GM19351 (cell line): ENCODE data around the gene STIM2.

Source experiments
- ATAC-seq: cut with Tn5 transposase; IDR thresholded peaks from one replicate; pipeline ENCODE4 v1.9.1; 2021; ENCODE audit warnings: mild to moderate bottlenecking, moderate library complexity; ENCODE audit not compliant: unreplicated experiment

Gene STIM2

DNA sequence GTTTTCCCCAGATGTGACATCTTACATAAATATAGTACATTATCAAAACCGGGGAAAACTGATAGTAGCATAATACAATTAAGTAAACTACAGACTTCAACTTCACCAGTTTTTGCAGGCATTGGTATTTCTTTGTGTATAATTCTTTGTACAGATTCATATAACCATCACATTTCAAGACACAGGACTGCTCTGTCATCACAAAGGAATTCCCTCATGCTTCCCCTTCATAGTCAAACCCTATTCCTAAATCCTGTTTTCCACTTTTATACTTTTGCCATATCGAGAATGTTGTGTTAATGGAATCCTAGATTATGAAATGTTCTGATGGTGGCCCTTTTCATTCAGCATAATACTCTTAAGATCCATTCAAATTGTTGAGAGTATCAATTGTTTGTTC, 36.0 kb downstream of the STIM2 start:
- no peak for ATAC-seq

DNA sequence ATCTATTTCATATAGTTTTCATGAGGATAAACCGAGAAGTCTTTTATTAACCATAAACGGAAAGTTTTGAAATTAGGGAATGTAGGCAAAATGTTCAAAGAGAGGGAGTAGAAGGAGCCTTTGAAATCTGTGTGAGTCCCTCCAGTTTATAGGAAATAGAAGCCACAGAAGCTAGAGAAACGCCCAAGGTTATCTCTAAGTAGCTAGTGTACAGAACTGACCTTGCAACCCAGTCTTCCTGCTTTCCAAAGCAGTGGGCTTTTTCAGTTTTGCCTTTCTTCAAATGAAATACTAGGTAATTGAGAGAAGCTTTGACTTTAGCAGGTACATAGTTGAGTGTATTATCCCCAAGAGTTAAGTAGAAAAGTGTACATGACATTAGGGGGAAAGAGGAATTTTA, 39.4 kb downstream of the STIM2 start:
- ATAC-seq, result no peak

DNA sequence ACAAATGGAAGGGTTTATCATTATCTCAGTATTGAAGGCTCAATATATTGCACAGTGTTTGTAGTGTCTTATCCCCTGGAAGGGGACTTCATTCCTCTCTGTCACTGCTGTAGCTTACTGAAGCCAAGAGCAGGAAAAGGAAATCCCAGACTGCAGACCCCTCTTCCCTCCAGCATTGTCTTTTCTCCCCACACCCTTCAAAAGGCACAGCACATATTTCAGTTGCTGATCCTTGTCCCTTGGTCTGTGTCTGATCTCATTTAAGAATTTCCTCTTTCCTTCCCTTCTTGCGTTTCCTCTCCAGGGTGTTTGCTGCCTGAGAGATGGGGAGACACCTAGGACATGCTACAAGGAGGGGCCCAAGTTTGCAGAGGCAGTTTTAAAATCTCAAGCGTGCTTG, 40.1 kb downstream of the STIM2 start:
- no peak for ATAC-seq

DNA sequence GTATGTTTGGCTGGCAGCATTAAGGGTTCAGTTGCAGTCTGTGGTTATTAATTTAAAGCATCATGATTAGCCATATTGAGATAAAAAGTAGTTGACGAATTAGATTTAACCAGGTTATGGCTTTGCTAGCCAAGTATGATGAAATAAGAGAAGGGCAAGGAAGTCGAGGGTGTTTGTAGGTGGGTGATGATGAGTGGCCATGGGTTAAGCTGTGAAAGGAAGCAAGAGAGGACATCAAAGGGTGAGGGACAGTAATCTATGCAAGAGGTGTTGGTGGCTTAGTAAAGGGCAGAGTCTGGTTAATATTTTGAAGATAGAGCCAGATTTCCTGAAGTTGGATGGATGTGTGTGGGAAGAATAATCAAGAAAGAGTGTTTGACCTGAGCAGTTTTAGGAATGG, 44.5 kb downstream of the STIM2 start:
- no peak for ATAC-seq

GRCh38 chr4:26907731-26908599, 47.3 kb downstream of the STIM2 start:
- no peak for ATAC-seq

- no peak for ATAC-seq
These were observed 48.7 kb downstream of the STIM2 start for GRCh38 chr4:26909369-26909768.

- no peak for ATAC-seq
These were observed 50.6 kb downstream of the STIM2 start for GRCh38 chr4:26911254-26911653.

- ATAC-seq, result no peak
These were observed 51.4 kb downstream of the STIM2 start for GRCh38 chr4:26912069-26912468.

DNA sequence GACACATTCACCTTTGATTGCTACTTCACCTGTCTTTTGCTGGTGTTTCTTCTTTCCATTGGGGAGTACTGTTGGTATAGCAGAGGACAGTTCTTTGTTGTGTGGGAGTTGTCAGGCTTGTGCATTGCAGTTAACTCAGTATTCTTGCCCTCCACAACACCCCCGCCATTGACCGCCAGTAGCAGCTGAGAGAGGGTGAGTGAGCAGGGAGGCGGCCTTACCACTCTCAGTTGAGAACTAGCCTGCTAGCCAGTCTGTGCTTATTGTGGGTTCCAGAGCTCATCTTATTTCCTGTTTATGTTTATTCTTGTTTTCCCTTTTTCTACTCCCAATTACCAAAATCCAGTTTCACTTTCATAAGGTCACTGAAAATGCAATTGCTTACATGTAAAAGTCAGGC, 52.2 kb downstream of the STIM2 start:
- peak; percentile 71 for ATAC-seq

DNA sequence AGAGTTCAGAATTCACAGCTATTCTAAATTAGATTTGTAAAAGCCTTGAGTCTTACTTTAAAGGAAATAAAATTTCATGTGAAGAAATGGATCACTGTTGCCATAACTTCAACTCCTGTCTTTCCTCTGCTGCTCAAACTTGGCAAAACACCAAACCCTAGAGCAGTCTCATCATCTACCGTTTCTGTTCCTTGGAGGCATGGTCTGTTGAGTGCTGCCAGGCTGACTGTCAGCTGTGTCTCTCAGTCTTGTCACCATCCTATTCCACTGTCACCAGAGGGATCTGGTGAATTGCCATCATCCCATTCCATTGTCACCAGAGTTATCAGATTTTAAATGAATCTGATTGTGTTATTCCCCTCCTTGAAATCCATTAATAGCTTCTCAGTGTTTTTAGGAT, 55.6 kb downstream of the STIM2 start:
- no peak for ATAC-seq

- ATAC-seq, result no peak
These were observed 70.3 kb downstream of the STIM2 start for GRCh38 chr4:26930964-26931363.

DNA sequence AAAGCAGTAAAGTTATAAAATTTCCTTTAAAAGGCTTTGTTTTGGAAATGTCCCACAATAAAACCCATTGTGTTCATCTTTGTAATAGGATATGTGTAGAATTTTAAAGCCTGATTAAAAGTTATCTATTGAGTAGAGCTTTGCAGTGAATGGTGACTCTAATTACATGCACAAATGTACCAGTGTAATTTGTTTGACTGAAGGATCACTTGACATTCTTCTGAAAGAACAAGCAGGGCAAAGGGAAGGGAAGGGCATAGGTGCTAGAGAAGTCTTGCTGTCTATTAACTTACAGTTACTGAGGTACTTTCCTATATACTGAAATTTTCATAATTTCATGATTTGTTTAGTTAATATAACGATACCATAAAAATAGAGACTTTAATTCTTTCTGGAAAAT, 70.8 kb downstream of the STIM2 start:
- no peak for ATAC-seq

GRCh38 chr4:26931966-26932365, 71.3 kb downstream of the STIM2 start:
- no peak for ATAC-seq

DNA sequence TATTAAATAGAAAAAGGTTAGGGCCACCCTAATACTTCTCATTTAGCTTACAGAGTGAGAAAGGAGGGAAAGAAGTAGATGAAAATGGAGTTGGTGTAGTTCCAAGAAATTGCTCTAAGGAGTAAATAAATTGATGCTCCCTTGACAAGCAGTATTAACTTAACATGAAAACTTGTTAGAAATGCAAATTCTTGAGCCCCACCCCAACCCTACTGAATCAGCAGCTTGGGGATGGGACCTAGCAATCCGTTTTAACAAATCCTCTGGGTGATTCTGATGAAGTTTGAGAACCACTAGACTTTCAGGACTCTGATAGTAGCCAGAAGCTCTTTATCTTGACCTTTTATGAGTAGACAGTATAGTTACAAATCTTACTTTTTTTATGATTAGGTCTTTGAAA, 74.8 kb downstream of the STIM2 start:
- ATAC-seq, result no peak

DNA sequence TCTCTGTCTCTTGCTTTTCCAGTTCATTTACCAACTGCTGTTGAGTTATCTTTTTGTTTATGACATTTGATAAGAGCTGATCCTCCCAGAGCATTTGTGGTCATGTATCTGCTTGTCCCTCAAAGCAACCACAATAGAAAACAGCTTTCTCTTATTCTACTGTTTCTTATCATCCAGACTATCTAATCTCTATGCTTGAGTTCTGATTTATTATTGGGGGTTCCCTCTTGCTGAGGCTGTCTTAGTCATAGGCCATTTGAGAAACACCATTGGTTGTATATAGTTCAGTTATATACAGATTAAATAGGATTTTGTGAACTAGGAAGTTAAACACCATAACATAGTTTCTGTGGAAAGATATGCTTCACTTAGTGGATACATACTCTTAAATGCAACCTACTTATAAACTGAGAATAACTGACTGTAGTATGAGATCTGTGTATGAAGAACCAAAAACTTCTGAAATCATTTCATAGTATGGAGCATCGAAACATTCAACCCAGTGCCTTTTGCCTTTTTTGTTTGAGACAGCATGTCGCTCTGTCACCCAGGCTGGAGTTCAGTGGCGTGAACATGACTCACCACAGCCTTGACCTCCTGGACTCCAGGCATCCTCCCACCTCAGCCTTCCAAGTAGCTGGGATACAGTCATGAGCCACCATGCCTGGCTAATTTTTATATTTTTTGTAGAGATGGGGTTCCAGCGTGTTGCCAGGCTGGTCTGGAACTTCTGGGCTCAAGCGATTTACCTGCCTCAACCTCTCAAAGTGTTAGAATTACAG, 75.8 kb downstream of the STIM2 start:
- ATAC-seq, result no peak

DNA sequence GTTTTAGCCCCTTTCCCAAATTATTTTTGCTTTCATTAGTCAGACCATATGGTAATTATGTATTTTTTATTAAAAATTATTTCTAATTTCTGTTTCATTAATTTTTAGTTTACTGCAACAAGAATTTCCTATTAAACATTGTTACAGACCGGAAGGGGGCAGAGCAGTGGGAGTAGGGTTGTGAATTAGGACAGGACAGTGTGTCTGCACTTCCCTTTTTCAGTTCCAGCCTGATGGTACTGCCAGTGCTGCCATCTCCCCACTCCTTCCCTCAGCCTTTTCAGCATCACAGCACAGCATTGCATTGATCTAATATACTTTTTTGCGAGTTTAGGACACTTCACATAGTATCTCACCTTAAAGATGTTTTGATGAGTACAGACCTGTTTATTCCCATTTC, 76.5 kb downstream of the STIM2 start:
- no peak for ATAC-seq

DNA sequence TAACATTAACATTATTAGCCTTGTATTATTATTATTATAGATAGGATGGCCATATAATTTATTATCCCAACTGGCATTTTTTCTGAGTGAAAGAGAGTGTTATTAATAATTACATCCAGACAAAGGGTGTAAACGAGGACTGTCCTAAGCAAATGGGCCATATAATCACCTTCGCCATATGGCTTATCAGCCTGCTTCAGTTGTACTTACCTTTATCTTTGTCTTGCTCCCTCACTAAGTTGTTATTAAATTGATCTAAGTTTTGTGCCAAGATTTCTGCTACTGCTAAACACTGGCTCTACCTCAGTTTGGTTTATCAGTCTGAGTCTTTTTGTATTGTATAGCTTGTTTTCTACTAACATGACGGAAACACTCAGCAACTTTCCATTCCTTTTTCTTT, 76.9 kb downstream of the STIM2 start:
- ATAC-seq, result no peak

GRCh38 chr4:26938516-26938915, 77.9 kb downstream of the STIM2 start:
- no peak for ATAC-seq

DNA sequence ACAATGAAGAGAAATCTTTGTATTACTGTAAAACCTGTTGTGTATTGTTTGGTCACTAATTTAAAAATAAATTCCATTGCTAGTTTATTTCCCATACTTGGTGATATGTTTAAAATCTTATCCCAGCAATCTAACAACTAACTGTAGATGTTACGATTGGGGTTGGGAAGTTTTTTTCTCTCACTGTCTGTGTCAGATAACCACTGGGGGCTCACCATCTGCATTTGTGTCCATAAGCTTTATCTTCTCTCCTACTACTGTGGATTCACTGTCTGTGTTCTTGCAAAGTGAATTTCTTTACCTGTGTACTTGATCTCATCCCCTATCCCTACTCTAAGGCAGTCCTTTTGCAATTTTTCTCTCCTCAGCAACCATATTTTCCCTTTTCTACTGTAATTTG, 81.3 kb downstream of the STIM2 start:
- ATAC-seq, result no peak

DNA sequence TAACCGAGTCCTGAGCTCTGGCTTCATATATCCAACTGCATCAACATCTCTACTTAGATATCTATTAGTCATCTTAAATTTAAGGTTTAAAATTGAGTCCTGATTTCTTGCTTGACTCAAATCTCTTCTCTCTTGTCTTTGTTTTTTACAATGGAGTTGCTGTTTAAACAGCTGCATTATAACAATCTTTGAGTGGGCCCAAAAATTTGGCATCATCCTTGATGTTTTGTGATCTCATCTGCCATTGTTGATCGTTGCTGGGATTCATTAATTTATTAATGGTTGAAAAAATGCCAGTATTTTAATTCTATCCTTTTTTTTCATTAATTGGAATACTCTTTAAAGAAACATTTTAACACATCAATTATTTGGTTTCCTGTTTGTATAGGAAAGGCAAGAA, 82.2 kb downstream of the STIM2 start:
- no peak for ATAC-seq

DNA sequence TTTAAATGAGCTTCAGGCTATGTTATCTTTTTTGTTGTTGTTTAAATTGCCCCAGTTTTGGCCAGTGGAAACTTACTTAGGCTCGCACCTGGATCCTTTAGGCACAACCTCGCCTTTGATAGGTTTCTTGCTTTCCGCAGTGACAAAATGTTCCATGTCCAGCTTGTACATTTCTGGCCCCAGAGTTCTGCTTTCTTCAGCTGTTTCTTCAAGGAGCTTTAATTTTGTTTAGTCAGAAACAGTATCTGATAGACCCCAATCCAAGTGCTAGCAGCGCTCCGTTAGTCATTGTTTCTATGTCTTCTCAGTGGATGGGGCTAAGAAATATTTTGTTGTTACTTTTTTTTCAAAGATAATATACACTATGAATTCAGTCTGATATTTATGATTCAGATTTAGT, 82.8 kb downstream of the STIM2 start:
- no peak for ATAC-seq

- no peak for ATAC-seq
These were observed 85.2 kb downstream of the STIM2 start for GRCh38 chr4:26945794-26946193.
